GM19467 (cell line): ENCODE measurements around the gene COIL.
"Not testable (repeated sequence)": the region's sequence is repeated elsewhere in the genome, so short reads cannot be mapped to it uniquely, and the experiment has no call there.

Source experiments
- ATAC-seq: cut with Tn5 transposase; IDR thresholded peaks from one replicate; pipeline ENCODE4 v1.9.1; 2021; ENCODE audit warnings: mild to moderate bottlenecking, moderate library complexity; ENCODE audit not compliant: unreplicated experiment

The COIL gene

GRCh38 chr17:56979091-56979480 is 18.2 kb upstream of the COIL start:
- ATAC-seq: no peak

- peak; percentile 39 for ATAC-seq
Measured at GRCh38 chr17:56978441-56979090, 17.7 kb upstream of the COIL start.

- peak; percentile 61 for ATAC-seq
Measured at GRCh38 chr17:56977673-56978395, 17.0 kb upstream of the COIL start, which contains the start of gene SCPEP1. Gene SCPEP1 (plus strand): TSS chr17:56978131. CDS start chr17:56978160, 29 bp downstream.

- ATAC-seq: no peak
Measured at GRCh38 chr17:56976941-56977608, 16.2 kb upstream of the COIL start.

- no peak for ATAC-seq
Measured at GRCh38 chr17:56975656-56976055, 14.8 kb upstream of the COIL start.

GRCh38 chr17:56974055-56974454 is 13.2 kb upstream of the COIL start:
- no peak for ATAC-seq

GRCh38 chr17:56973520-56973919 is 12.7 kb upstream of the COIL start:
- ATAC-seq: no peak

GRCh38 chr17:56972111-56972730 is 11.4 kb upstream of the COIL start:
- no peak for ATAC-seq

- no peak for ATAC-seq
Measured at GRCh38 chr17:56970974-56971373, 10.1 kb upstream of the COIL start.

- ATAC-seq: no peak
Measured at GRCh38 chr17:56966338-56966737, 5.5 kb upstream of the COIL start.

- ATAC-seq: not testable (repeated sequence)
Measured at GRCh38 chr17:56965681-56966080, 4.8 kb upstream of the COIL start.

- ATAC-seq: not testable (repeated sequence)
Measured at GRCh38 chr17:56965241-56965640, 4.4 kb upstream of the COIL start.

GRCh38 chr17:56956992-56957391 is 3.9 kb downstream of the COIL start:
- ATAC-seq: no peak

GRCh38 chr17:56949595-56949994 is 11.3 kb downstream of the COIL start:
- no peak for ATAC-seq

- ATAC-seq: no peak
Measured at GRCh38 chr17:56948491-56948890, 12.4 kb downstream of the COIL start.

GRCh38 chr17:56947741-56948140 is 13.1 kb downstream of the COIL start:
- no peak for ATAC-seq

- no peak for ATAC-seq
Measured at GRCh38 chr17:56945938-56946505, 14.8 kb downstream of the COIL start.

GRCh38 chr17:56943505-56944125 is 17.2 kb downstream of the COIL start:
- no peak for ATAC-seq

GRCh38 chr17:56939869-56940484 is 20.9 kb downstream of the COIL start:
- ATAC-seq: no peak

- ATAC-seq: not testable (repeated sequence)
Measured at GRCh38 chr17:56938206-56938605, 22.6 kb downstream of the COIL start.
